ENCODE measurements around the gene AK6.

DNA sequence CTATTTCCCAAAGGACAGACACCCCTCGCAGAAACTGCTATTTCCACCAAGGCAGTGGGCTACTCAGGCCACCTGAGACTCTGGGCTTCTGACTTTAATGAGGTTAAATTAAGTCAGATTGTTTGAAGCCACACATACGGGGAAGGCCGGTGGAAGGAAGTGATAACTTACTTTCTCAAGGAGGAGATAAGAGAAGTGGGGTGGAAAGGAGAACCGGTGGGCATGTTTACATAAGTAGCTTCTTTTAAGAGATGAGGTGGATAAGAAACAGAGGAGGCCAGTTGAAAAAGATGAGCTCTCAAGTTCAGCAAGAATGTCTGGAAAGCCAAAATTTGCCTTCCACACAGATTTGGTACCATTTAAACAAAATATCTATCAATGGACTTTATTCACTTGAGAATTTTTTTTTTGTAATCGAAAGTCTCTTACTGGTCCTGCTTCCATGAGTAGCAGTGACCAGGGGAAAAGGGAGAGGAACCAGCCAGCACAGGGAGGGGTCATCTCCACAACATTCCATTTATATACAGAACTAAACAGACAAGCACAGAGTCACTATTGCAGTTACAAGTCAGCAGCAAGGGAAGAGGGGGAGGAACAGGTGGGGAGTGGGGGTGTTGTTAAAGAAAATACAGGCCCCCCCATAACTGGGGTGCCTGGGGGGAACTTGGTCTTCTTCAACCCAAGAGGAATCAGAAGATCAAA is 56.7 kb downstream of the AK6 start:
- TF ChIP-seq POLR2AphosphoS5 (IDR thresholded peaks at IDR 0.05) (no peak), CTCF (IDR thresholded peaks at IDR 0.05) (no peak)
